Stomach (tissue), 9 donors: ENCODE results near the gene KCNQ1. TPM values are rescaled to one million over a fixed set of nuclear protein-coding genes. Genes with fewer than 3 reads are reported as not detected.

ENCODE experiments used
- DNase-seq, 2 donors: peaks; one replicate each; pipeline versions ENCODE4 v3.0.0 to v3.0.0-alpha.2; 2013 to 2019
- H3K27ac ChIP-seq, 5 donors: fragments of 200-600 bp in 4 of 5; sonication (generic) in 4 of 5; one replicate each; pipeline ENCODE4 v1.5.1; 2013 to 2019; ENCODE audit warnings: mild to moderate bottlenecking in 1 of 5, moderate library complexity in 1 of 5
- H3K27me3 ChIP-seq, 3 donors: fragments of 200-600 bp; sonication (generic); one replicate each; pipeline ENCODE4 v1.5.1; 2017 to 2019; ENCODE audit warnings: mixed run types in 1 of 3
- H3K36me3 ChIP-seq, 4 donors: fragments of 200-600 bp; sonication (generic); 1 replicate in 3 of 4; 2 replicates in 1 of 4; pipeline ENCODE4 v1.5.1; 2016 to 2019
- H3K4me1 ChIP-seq, 4 donors: fragments of 200-600 bp; sonication (generic); one replicate each; pipeline ENCODE4 v1.5.1; 2016 to 2019
- H3K4me3 ChIP-seq, 4 donors: fragments of 200-600 bp; sonication (generic) in 3 of 4; one replicate each; pipeline ENCODE4 v1.5.1; 2016 to 2019; ENCODE audit warnings: mild to moderate bottlenecking in 1 of 4
- H3K9me3 ChIP-seq, 4 donors: fragments of 200-600 bp; sonication (generic); one replicate each; pipeline ENCODE4 v1.5.1; 2016 to 2019
- EP300 ChIP-seq: sonication (generic); formaldehyde crosslinking; IDR thresholded peaks from one replicate; pipeline ENCODE4 v1.6.1; 2017; ENCODE audit warnings: antibody characterized with exemption
- POLR2A ChIP-seq, 4 donors: fragments of 450-650 bp; IDR thresholded peaks; one replicate each; pipeline ENCODE4 v1.6.1; 2016; ENCODE audit warnings: antibody characterized with exemption in 4 of 4, control low read depth in 2 of 4, mild to moderate bottlenecking in 1 of 4, moderate library complexity in 1 of 4
- POLR2AphosphoS5 ChIP-seq, 3 donors: sonication (generic); formaldehyde crosslinking; IDR thresholded peaks; one replicate each; pipeline ENCODE4 v1.6.1; 2016; ENCODE audit warnings: antibody characterized with exemption in 3 of 3
- WGBS, 5 donors: extraction: QIAGEN DNeasy Blood & Tissue Kit in 3 of 5; methylation state at CpG; one replicate each; pipeline versions ENCODE4 v1.1.5 to v1.1.7; 2013 to 2018; 5-methylcytosine and 5-hydroxymethylcytosine counted together
- intact Hi-C: fragments of 100-400 bp; cut with DNase I; formaldehyde crosslinking; loops from one replicate; pipeline ENCODE4 v1.15.1; 2023; ENCODE audit warnings: low total_unique reads
- polyA plus RNA-seq, 3 donors: library from polyadenylated mRNA; stranded (reverse); fragments of 200-250 nt; gene quantifications; one replicate each; pipeline ENCODE4 v1.2.3, GENCODE V29; 2013
- total RNA-seq, 5 donors: library from RNA; depleted of rRNA; stranded (reverse); fragments of >200 nt; gene quantifications; one replicate each; pipeline versions ENCODE4 v1.1.0 to v1.2.3, GENCODE V29; 2014 to 2016
- TF ChIP-seq, protein P1 (sequence below), 7 experiments: fragments of 450-650 bp in 4 of 7; fragments of 200-600 bp in 3 of 7; sonication (generic) in 3 of 7; IDR thresholded peaks; one replicate each; pipeline ENCODE4 v1.5.1; 2016 to 2019; ENCODE audit warnings: antibody characterized with exemption in 7 of 7, control low read depth in 2 of 7, mild to moderate bottlenecking in 1 of 7
- donor health status: healthy with polysubstance abuse.
- donor health status: Bipolar disorder and iron deficiency.
- donor health status: healthy.

The KCNQ1 gene
- total and polyA plus RNA-seq, 8 donors, result 12.1 to 155 (median 49.0) TPM

DNA sequence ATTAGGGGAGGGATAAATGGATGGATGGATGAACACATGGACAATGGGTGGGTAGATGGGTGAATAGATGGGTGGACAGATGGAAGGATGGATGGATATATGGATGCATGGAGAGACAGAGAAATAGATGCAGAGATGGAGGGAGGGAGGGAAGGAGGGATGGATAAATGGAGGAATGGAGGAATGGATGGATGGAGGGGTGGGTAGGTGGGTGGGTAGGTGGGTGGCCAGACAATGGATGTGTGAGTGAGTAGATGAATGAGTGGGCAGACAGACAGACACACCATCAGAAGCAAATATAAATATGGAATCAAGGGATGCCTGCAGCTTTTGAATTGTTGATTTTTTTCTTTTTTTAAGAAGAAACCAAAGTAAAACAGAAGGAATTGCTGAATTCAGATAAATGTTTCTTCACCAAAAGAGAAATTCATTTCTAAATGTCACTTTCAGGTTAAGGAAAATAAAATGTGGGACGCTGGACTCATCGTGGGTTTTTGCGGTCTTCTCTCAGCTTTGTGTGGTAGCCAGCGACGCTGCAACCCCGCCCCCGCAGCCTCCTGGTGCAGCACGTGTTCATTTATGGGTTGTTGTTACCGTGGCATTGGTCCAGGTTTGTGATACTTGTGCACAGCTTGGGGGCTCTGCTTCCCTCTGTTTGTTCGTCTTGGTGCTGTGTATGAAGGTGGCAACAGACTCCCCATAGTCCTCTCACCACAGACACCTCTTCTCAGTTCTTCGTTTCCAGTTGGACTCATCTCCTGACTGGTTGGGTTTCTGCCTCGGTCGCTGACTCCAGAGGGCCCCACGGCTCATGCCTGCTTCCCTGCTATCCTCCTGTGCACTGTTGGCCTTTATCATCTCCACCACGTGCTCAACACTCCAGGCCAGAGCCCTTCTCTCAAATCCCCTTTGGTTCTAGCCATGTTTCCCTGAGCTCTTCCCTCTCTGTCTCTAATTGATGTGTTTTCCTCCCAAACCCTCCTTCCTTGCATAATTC is 364.3 kb downstream of the KCNQ1 start:
- Histone ChIP-seq H3K4me3 (no peak overlapping the region), H3K36me3 (no peaks in the 10 kb centered on the region), H3K27me3 (no peaks in the 10 kb centered on the region), H3K27ac (peak overlapping the region in 1 of 5 donors; percentile 59), H3K4me1 (peaks cover 26 to 59% (median 42%) of the 10 kb centered on the region in 4 donors), H3K9me3 (no peaks in the 10 kb centered on the region)
- TF ChIP-seq POLR2A (IDR thresholded peaks at IDR 0.05) (no peak), POLR2AphosphoS5 (IDR thresholded peaks at IDR 0.05) (no peak), EP300 (no peak)
- WGBS, 5 donors, result 85 to 92% (median 90%) methylated on average over 15 of the region's 15 CpGs
- intact Hi-C loops, result no loop called here
- DNase-seq, result no peak

DNA sequence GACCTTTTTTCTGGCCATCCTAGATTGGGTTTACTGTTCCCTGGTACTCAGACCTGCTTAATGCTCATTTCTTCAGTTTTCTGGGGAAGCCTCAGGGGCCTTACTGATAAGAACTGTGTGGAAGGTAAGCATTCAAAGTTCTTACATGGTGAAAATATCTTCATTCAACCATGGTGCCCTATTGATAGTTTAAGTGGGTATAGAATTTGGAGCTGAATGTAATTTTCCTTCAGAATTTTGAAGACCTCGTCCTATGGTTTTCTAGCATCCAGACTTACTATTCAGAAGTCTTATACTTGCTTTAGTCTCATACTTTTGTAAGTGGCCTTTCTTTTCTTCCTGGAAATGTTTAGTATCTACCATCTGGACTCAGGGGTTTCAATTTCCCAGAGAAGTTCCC is 365.0 kb downstream of the KCNQ1 start:
- no peak overlapping the region for H3K4me3 ChIP-seq
- no peaks in the 10 kb centered on the region for H3K27me3 ChIP-seq
- 91 to 100% (median 94%) methylated on average over 1 of the region's 1 CpG for WGBS, 5 donors
- no peak for DNase-seq
- H3K27ac ChIP-seq, result peak overlapping the region in 2 of 5 donors; percentile 53 to 59
- H3K36me3 ChIP-seq, result no peaks in the 10 kb centered on the region
- TF ChIP-seq POLR2A (IDR thresholded peaks at IDR 0.05) (no peak), EP300 (no peak), POLR2AphosphoS5 (IDR thresholded peaks at IDR 0.05) (no peak)
- TF ChIP-seq, protein P1, sequence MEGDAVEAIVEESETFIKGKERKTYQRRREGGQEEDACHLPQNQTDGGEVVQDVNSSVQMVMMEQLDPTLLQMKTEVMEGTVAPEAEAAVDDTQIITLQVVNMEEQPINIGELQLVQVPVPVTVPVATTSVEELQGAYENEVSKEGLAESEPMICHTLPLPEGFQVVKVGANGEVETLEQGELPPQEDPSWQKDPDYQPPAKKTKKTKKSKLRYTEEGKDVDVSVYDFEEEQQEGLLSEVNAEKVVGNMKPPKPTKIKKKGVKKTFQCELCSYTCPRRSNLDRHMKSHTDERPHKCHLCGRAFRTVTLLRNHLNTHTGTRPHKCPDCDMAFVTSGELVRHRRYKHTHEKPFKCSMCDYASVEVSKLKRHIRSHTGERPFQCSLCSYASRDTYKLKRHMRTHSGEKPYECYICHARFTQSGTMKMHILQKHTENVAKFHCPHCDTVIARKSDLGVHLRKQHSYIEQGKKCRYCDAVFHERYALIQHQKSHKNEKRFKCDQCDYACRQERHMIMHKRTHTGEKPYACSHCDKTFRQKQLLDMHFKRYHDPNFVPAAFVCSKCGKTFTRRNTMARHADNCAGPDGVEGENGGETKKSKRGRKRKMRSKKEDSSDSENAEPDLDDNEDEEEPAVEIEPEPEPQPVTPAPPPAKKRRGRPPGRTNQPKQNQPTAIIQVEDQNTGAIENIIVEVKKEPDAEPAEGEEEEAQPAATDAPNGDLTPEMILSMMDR (IDR thresholded peaks at IDR 0.05), result no peak
- intact Hi-C loops, result no loop called here
- H3K9me3 ChIP-seq, result no peaks in the 10 kb centered on the region
- H3K4me1 ChIP-seq, result peaks cover 26 to 59% (median 42%) of the 10 kb centered on the region in 4 donors

DNA sequence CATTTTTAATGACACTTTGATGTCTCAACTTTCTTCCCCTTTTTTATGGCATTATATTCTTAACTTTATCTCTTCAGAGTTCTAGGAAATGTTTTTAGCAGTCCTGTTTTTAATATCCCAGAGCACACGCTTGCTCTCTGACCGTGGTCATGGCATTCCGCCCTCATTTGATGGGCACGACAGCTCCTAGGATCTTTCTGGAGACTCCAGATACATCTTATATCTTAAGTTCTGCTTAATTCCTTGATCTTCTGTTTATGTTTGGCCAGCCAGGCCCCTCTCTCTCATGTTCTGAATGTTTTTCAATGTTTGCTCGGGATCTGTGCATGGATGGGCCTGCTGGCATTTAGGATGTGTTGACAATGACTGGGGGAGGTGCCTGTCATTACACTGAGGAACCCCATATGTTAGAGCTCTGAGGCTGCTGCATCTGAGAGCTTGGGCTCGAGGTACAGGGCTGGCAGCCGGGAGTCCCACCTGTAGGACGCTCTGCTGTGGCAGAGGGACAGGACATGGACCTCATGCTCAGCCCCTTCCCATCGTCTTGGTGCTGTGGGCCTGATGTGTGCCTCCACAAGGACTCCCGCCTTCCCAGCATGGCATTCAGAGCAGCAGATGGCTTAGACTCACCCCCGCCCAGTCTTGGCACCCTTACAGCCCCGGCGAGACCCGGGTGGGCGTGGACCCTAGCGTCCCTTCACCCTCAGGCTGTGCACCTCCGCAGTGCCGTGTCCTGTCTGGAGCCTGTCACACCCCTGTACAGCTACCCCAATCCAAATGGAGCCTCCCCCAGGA is 365.8 kb downstream of the KCNQ1 start:
- Histone ChIP-seq H3K27me3 (no peaks in the 10 kb centered on the region), H3K36me3 (no peaks in the 10 kb centered on the region), H3K27ac (peak overlapping the region in 2 of 5 donors; percentile 53 to 59), H3K9me3 (peaks cover 0 to 2% (median under 1%) of the 10 kb centered on the region in 4 donors), H3K4me1 (peaks cover 26 to 56% (median 42%) of the 10 kb centered on the region in 4 donors), H3K4me3 (no peak overlapping the region)
- intact Hi-C loops, result no loop called here
- TF ChIP-seq POLR2AphosphoS5 (IDR thresholded peaks at IDR 0.05) (no peak), EP300 (no peak), POLR2A (IDR thresholded peaks at IDR 0.05) (no peak)
- TF ChIP-seq, protein P1 (IDR thresholded peaks at IDR 0.05), result no peak
- no peak for DNase-seq
- WGBS, 5 donors, result 77 to 86% (median 78%) methylated on average over 18 of the region's 18 CpGs

DNA sequence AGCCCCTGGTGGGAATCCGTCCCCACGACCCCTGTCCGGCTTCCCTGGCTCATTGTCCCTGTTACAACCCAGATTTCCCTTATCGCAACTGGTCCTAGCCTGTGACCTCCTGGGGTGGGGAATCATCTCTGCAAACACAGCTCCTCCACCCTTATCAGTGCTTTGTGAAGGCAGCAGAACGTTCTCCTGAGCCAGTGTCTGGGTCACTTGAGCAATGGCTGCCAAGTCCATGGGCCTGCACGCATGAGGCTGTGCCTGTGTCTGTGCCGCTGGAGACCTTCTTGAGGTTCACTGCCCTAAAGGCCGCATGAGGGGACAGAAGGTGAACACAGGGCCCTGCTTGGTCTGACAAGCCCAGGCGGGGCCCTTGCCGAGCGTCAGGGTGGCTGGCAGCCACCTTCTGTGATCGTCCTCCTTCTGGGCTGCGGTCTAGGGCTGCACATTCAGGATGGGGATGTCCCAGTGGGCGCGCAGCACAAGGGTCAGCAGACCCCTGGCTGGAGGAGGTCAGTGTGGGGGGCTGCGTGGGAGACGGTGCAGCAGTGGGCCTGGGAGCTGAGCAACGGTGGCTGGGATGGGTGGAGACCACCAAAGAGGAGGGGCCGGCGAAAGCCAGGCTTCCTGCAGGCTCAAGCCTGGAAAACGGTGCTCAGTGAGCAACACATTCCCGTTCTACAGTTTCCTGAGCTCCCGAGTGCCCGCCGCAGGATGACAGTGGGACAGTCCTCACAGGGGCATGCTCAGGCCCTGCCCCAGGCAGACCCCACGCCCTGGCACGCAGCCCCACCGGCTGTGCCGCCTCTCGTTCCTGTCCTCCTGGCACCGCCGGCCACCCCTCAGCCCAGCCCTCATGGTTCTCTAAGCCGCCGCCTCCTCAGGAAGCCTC is 366.6 kb downstream of the KCNQ1 start:
- 79 to 89% (median 86%) methylated on average over 29 to 34 of the region's 34 CpGs for WGBS, 5 donors
- Histone ChIP-seq H3K27ac (peak overlapping the region in 2 of 5 donors; percentile 53 to 59), H3K4me3 (no peak overlapping the region), H3K4me1 (peaks cover 22 to 48% (median 36%) of the 10 kb centered on the region in 4 donors), H3K9me3 (peaks cover 0 to 10% (median 4%) of the 10 kb centered on the region in 4 donors), H3K36me3 (no peaks in the 10 kb centered on the region), H3K27me3 (no peaks in the 10 kb centered on the region)
- DNase-seq, result no peak
- intact Hi-C loops, result no loop called here
- TF ChIP-seq, protein P1 (IDR thresholded peaks at IDR 0.05), result no peak
- TF ChIP-seq POLR2A (IDR thresholded peaks at IDR 0.05), result no peak
- no peak for TF ChIP-seq POLR2AphosphoS5 (IDR thresholded peaks at IDR 0.05)
- no peak for TF ChIP-seq EP300
